Sigmoid colon (tissue), 4 donors: Measurements from ENCODE around the gene ESYT3.

Experiments used
- CTCF ChIP-seq, 4 experiments: fragments of 450-650 bp in 3 of 4; fragments of 200-600 bp in 1 of 4; IDR thresholded peaks; one replicate each; pipeline ENCODE4 v1.5.1; 2016 to 2019; ENCODE audit warnings: antibody characterized with exemption in 4 of 4, mild to moderate bottlenecking in 3 of 4, moderate library complexity in 2 of 4
- EP300 ChIP-seq, 4 donors: sonication (generic); formaldehyde crosslinking; IDR thresholded peaks; one replicate each; pipeline ENCODE4 v1.6.1; 2017; ENCODE audit warnings: antibody characterized with exemption in 4 of 4
- POLR2A ChIP-seq, 2 donors: fragments of 450-650 bp; IDR thresholded peaks; one replicate each; pipeline ENCODE4 v1.6.1; 2016; ENCODE audit warnings: antibody characterized with exemption in 2 of 2, mild to moderate bottlenecking in 2 of 2, moderate library complexity in 2 of 2

- no peak for TF ChIP-seq CTCF (IDR thresholded peaks at IDR 0.05)
- TF ChIP-seq EP300 (IDR thresholded peaks at IDR 0.05) = no peak
- no peak for TF ChIP-seq POLR2A (IDR thresholded peaks at IDR 0.05)
Observed at GRCh38 chr3:138406606-138407005, 27.8 kb upstream of the ESYT3 start.
